Measurements from ENCODE around the gene NEK9. TPM values are rescaled to one million over a fixed set of nuclear protein-coding genes. Genes with fewer than 3 reads are reported as not detected.

NEK9 gene
- 72.8 TPM for polyA plus RNA-seq
- long read RNA-seq, donor 1, full-length matches to known transcripts, result 3 of 14 reads
- long read RNA-seq, donor 1, partial matches to known transcripts, result 11 of 14 reads
- long read RNA-seq, donor 1, other reads (novel, unspliced or antisense), result 0 of 14 reads
- long read RNA-seq, donor 2, full-length matches to known transcripts, result 9 of 14 reads
- long read RNA-seq, donor 2, partial matches to known transcripts, result 5 of 14 reads
- long read RNA-seq, donor 2, other reads (novel, unspliced or antisense), result 0 of 14 reads
- long read RNA-seq, donor 3, result 0 reads
- long read RNA-seq, donor 4, partial matches to known transcripts, result 0 of 1 reads
- long read RNA-seq, donor 4, other reads (novel, unspliced or antisense), result 0 of 1 reads
- long read RNA-seq, donor 5, full-length matches to known transcripts, result 3 of 10 reads
- long read RNA-seq, donor 5, partial matches to known transcripts, result 7 of 10 reads
- long read RNA-seq, donor 5, other reads (novel, unspliced or antisense), result 0 of 10 reads
- long read RNA-seq, donor 6, full-length matches to known transcripts, result 4 of 17 reads
- long read RNA-seq, donor 6, partial matches to known transcripts, result 13 of 17 reads
- long read RNA-seq, donor 6, other reads (novel, unspliced or antisense), result 0 of 17 reads
- long read RNA-seq, donor 7, partial matches to known transcripts, result 6 of 9 reads
- long read RNA-seq, donor 7, other reads (novel, unspliced or antisense), result 0 of 9 reads
- long read RNA-seq, donor 8, full-length matches to known transcripts, result 6 of 25 reads
- long read RNA-seq, donor 8, partial matches to known transcripts, result 19 of 25 reads
- long read RNA-seq, donor 8, other reads (novel, unspliced or antisense), result 0 of 25 reads
- long read RNA-seq, donor 9, partial matches to known transcripts, result 0 of 2 reads
- long read RNA-seq, donor 9, other reads (novel, unspliced or antisense), result 0 of 2 reads
- long read RNA-seq, donor 10, full-length matches to known transcripts, result 3 of 3 reads
- long read RNA-seq, donor 10, partial matches to known transcripts, result 0 of 3 reads
- long read RNA-seq, donor 10, other reads (novel, unspliced or antisense), result 0 of 3 reads
- long read RNA-seq, donor 11, full-length matches to known transcripts, result 3 of 3 reads
- long read RNA-seq, donor 11, partial matches to known transcripts, result 0 of 3 reads
- long read RNA-seq, donor 11, other reads (novel, unspliced or antisense), result 0 of 3 reads

GRCh38 chr14:75126679-75127473, at the start of gene NEK9:
Gene NEK9, minus strand, starts transcription at chr14:75127048. Its CDS starts 127 bp downstream, at chr14:75126921.
- WGBS (ENCODE audit: insufficient coverage, low lambda C conversion rate), result no CpG with 5 or more reads among the region's 76 CpGs
- Histone ChIP-seq H3K27ac (ENCODE audit: low read length) (peak within 1 kb of the TSS; percentile 96), H3K9me3 (ENCODE audit: control insufficient read depth, low read depth, low read length) (no peaks in the 10 kb centered on the region), H3K36me3 (ENCODE audit: control insufficient read depth, insufficient read depth, low read length) (peaks cover 10% of the 10 kb centered on the region), H3K4me1 (ENCODE audit: control insufficient read depth, insufficient read depth, low read length) (peaks cover 14% of the 10 kb centered on the region), H3K4me3 (ENCODE audit: low read length) (peak within 1 kb of the TSS; percentile 80), H3K27me3 (ENCODE audit: control insufficient read depth, insufficient read depth, low read length) (no peaks in the 10 kb centered on the region)
- DNase-seq, result peak; percentile 86 to 96

- Histone ChIP-seq H3K27ac (ENCODE audit: low read length) (peak within 1 kb of the TSS; percentile 98), H3K4me1 (ENCODE audit: control insufficient read depth, insufficient read depth, low read length) (peaks cover 3% of the 10 kb centered on the region), H3K4me3 (ENCODE audit: low read length) (peak within 1 kb of the TSS; percentile 88), H3K9me3 (ENCODE audit: control insufficient read depth, low read depth, low read length) (no peaks in the 10 kb centered on the region), H3K27me3 (ENCODE audit: control insufficient read depth, insufficient read depth, low read length) (no peaks in the 10 kb centered on the region), H3K36me3 (ENCODE audit: control insufficient read depth, insufficient read depth, low read length) (no peaks in the 10 kb centered on the region)
- peak; percentile 84 to 94 for DNase-seq
- 0% methylated on average over 1 of the region's 49 CpGs for WGBS (ENCODE audit: insufficient coverage, low lambda C conversion rate)
These were observed 49.4 kb upstream of the NEK9 start, which contains the start of gene TMED10 for GRCh38 chr14:75176142-75176820. Gene TMED10, minus strand, starts transcription at chr14:75176612. Its CDS starts 33 bp downstream, at chr14:75176579.

GRCh38 chr14:75175677-75176141, 48.9 kb upstream of the NEK9 start:
- no peaks in the 10 kb centered on the region for H3K36me3 ChIP-seq (ENCODE audit: control insufficient read depth, insufficient read depth, low read length)
- H3K4me3 ChIP-seq (ENCODE audit: low read length), result peak overlapping the region; percentile 88
- peaks cover 3% of the 10 kb centered on the region for H3K4me1 ChIP-seq (ENCODE audit: control insufficient read depth, insufficient read depth, low read length)
- no peaks in the 10 kb centered on the region for H3K9me3 ChIP-seq (ENCODE audit: control insufficient read depth, low read depth, low read length)
- DNase-seq, result no peak
- H3K27ac ChIP-seq (ENCODE audit: low read length), result peak overlapping the region; percentile 98
- WGBS (ENCODE audit: insufficient coverage, low lambda C conversion rate), result 0% methylated on average over 4 of the region's 10 CpGs
- no peaks in the 10 kb centered on the region for H3K27me3 ChIP-seq (ENCODE audit: control insufficient read depth, insufficient read depth, low read length)

- no peak for DNase-seq
- Histone ChIP-seq H3K27me3 (ENCODE audit: control insufficient read depth, insufficient read depth, low read length) (no peaks in the 10 kb centered on the region), H3K4me1 (ENCODE audit: control insufficient read depth, insufficient read depth, low read length) (peaks cover 3% of the 10 kb centered on the region), H3K9me3 (ENCODE audit: control insufficient read depth, low read depth, low read length) (no peaks in the 10 kb centered on the region), H3K4me3 (ENCODE audit: low read length) (no peak overlapping the region), H3K27ac (ENCODE audit: low read length) (no peak overlapping the region), H3K36me3 (ENCODE audit: control insufficient read depth, insufficient read depth, low read length) (no peaks in the 10 kb centered on the region)
- 100% methylated on average over 1 of the region's 2 CpGs for WGBS (ENCODE audit: insufficient coverage, low lambda C conversion rate)
These were observed 47.2 kb upstream of the NEK9 start for GRCh38 chr14:75174066-75174465.

GRCh38 chr14:75170772-75171171, 43.9 kb upstream of the NEK9 start:
- H3K27me3 ChIP-seq (ENCODE audit: control insufficient read depth, insufficient read depth, low read length), result no peaks in the 10 kb centered on the region
- H3K9me3 ChIP-seq (ENCODE audit: control insufficient read depth, low read depth, low read length), result no peaks in the 10 kb centered on the region
- no peak overlapping the region for H3K27ac ChIP-seq (ENCODE audit: low read length)
- no peak overlapping the region for H3K4me3 ChIP-seq (ENCODE audit: low read length)
- H3K36me3 ChIP-seq (ENCODE audit: control insufficient read depth, insufficient read depth, low read length), result peaks cover 3% of the 10 kb centered on the region
- 100% methylated on average over 1 of the region's 4 CpGs for WGBS (ENCODE audit: insufficient coverage, low lambda C conversion rate)
- DNase-seq, result no peak
- peaks cover 3% of the 10 kb centered on the region for H3K4me1 ChIP-seq (ENCODE audit: control insufficient read depth, insufficient read depth, low read length)

- Histone ChIP-seq H3K9me3 (ENCODE audit: control insufficient read depth, low read depth, low read length) (no peaks in the 10 kb centered on the region), H3K27ac (ENCODE audit: low read length) (no peak overlapping the region), H3K4me1 (ENCODE audit: control insufficient read depth, insufficient read depth, low read length) (no peaks in the 10 kb centered on the region), H3K36me3 (ENCODE audit: control insufficient read depth, insufficient read depth, low read length) (peaks cover 3% of the 10 kb centered on the region), H3K27me3 (ENCODE audit: control insufficient read depth, insufficient read depth, low read length) (no peaks in the 10 kb centered on the region), H3K4me3 (ENCODE audit: low read length) (no peak overlapping the region)
- 73% methylated on average over 2 of the region's 3 CpGs for WGBS (ENCODE audit: insufficient coverage, low lambda C conversion rate)
- no peak for DNase-seq
These were observed 41.9 kb upstream of the NEK9 start for GRCh38 chr14:75168586-75169335.

GRCh38 chr14:75167325-75167724, 40.5 kb upstream of the NEK9 start:
- H3K4me1 ChIP-seq (ENCODE audit: control insufficient read depth, insufficient read depth, low read length), result no peaks in the 10 kb centered on the region
- WGBS (ENCODE audit: insufficient coverage, low lambda C conversion rate), result 100% methylated on average over 1 of the region's 2 CpGs

GRCh38 chr14:75165586-75166391, 38.9 kb upstream of the NEK9 start:
- Histone ChIP-seq H3K36me3 (ENCODE audit: control insufficient read depth, insufficient read depth, low read length) (peaks cover 7% of the 10 kb centered on the region), H3K9me3 (ENCODE audit: control insufficient read depth, low read depth, low read length) (no peaks in the 10 kb centered on the region), H3K27ac (ENCODE audit: low read length) (no peak overlapping the region), H3K27me3 (ENCODE audit: control insufficient read depth, insufficient read depth, low read length) (no peaks in the 10 kb centered on the region), H3K4me1 (ENCODE audit: control insufficient read depth, insufficient read depth, low read length) (peaks cover 1% of the 10 kb centered on the region), H3K4me3 (ENCODE audit: low read length) (no peak overlapping the region)
- DNase-seq, result no peak
- WGBS (ENCODE audit: insufficient coverage, low lambda C conversion rate), result 60% methylated on average over 1 of the region's 8 CpGs

More at GRCh38 chr14:75167325-75167724, 40.5 kb upstream of the NEK9 start:
- H3K4me3 ChIP-seq (ENCODE audit: low read length), result no peak overlapping the region
- H3K27me3 ChIP-seq (ENCODE audit: control insufficient read depth, insufficient read depth, low read length), result no peaks in the 10 kb centered on the region
- no peak for DNase-seq
- H3K36me3 ChIP-seq (ENCODE audit: control insufficient read depth, insufficient read depth, low read length), result peaks cover 7% of the 10 kb centered on the region
- H3K9me3 ChIP-seq (ENCODE audit: control insufficient read depth, low read depth, low read length), result no peaks in the 10 kb centered on the region
- H3K27ac ChIP-seq (ENCODE audit: low read length), result no peak overlapping the region

All from large intestine (tissue), 12 donors.